ENCODE data around the gene KLF16.
"Not testable (repeated sequence)": the region's sequence is repeated elsewhere in the genome, so short reads cannot be mapped to it uniquely, and the experiment has no call there.

- TF ChIP-seq CTCF (IDR thresholded peaks at IDR 0.05) = not testable (repeated sequence)
- TF ChIP-seq POLR2A (IDR thresholded peaks at IDR 0.05) = peak in 1 of 2 donors; percentile 82
Observed at GRCh38 chr19:1885398-1886119, 22.2 kb upstream of the KLF16 start, which contains the start of gene ABHD17A.

All from thyroid gland (tissue), 4 donors.